PC-9 (cell line): ENCODE measurements around the gene TAS2R40.

Experiments
- CTCF ChIP-seq: fragments of 200-600 bp; sonication (generic); conservative IDR thresholded peaks from 2 replicates; pipeline ENCODE4 v1.6.1; 2017; ENCODE audit warnings: mixed run types, antibody characterized with exemption, mild to moderate bottlenecking, moderate library complexity
- EZH2 ChIP-seq: fragments of 200-600 bp; sonication (generic); IDR thresholded peaks from 2 replicates; pipeline ENCODE4 v1.8.0; 2017; ENCODE audit warnings: antibody characterized with exemption, low read depth

GRCh38 chr7:143271240-143271639, 49.4 kb downstream of the TAS2R40 start:
- TF ChIP-seq CTCF: no peak
- no peak for TF ChIP-seq EZH2
